ENCODE data around the gene CTBP2.

The CTBP2 gene

DNA sequence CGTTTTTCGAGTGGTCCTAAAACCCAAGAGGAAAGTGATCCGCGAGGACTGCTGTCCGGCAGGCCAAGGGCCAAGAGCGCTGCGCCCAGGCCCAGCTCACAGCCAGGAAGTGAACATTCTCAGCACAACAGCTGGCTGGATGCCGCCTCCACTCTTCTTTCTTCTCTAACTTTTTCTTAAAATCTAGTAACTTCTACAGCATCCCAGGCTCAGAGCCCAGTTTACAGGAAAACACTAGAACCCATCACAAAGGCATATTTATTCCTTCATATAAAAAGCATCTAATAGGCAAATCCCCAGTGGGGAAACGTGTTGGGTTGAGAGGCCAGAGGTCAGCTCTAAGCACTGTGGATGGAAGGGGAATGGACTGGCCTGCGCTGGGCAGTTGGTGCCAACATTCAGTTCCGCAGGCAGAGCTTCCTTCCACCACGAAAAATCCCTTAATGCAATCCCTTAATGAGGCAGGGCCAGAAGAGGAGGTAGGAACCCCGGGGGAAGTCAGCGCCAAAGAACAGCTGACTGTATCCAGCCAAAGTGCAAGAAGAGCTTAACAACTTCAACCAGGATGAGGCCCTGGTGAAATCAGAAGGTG is 143.7 kb downstream of the CTBP2 start:
- DNase-seq (ENCODE audit: low read depth): peak; percentile 49
- no peak overlapping the region for H3K4me3 ChIP-seq (ENCODE audit: control insufficient read depth, low read depth, low read length)
- TF ChIP-seq CTCF (conservative IDR thresholded peaks at IDR 0.05; ENCODE audit: control insufficient read depth, insufficient read depth, low read depth, low read length): no peak

- H3K4me3 ChIP-seq (ENCODE audit: control insufficient read depth, low read depth, low read length): no peak overlapping the region
- DNase-seq (ENCODE audit: low read depth): no peak
- no peak for TF ChIP-seq CTCF (conservative IDR thresholded peaks at IDR 0.05; ENCODE audit: control insufficient read depth, insufficient read depth, low read depth, low read length)
Measured at GRCh38 chr10:125016123-125016522, 144.2 kb downstream of the CTBP2 start.

DNA sequence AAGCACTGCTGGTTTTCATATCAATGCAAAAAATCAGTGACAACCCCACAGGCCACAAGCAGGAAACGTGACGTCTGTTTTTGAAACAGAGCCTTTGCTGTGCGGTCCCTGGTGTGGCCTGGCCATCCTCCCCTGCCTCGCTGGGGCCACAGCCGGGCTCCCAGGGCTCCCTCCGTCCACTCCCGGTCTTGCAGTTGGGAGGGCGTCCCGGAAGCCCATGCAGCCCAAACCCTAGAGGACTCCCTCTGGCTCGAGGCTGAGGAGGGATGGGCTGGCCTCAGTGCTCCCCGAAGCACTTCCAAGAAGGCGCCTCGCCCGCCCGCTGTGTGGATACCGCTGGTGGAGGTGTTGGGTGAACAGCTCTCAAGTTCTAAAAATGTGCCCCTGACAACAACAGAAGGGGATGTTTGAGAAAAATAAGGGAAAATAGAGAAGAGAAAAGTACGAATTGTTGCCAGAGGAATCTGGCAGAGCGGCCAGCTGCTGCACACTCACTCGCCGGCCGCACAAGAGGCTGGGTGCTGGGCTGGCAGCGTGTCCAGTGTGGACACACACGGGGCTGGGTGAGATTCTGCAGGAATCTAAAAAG is 144.9 kb downstream of the CTBP2 start:
- no peak for TF ChIP-seq CTCF (conservative IDR thresholded peaks at IDR 0.05; ENCODE audit: control insufficient read depth, insufficient read depth, low read depth, low read length)
- H3K4me3 ChIP-seq (ENCODE audit: control insufficient read depth, low read depth, low read length): no peak overlapping the region
- no peak for DNase-seq (ENCODE audit: low read depth)

- TF ChIP-seq CTCF (conservative IDR thresholded peaks at IDR 0.05; ENCODE audit: control insufficient read depth, insufficient read depth, low read depth, low read length): no peak
- no peak overlapping the region for H3K4me3 ChIP-seq (ENCODE audit: control insufficient read depth, low read depth, low read length)
- no peak for DNase-seq (ENCODE audit: low read depth)
Measured at GRCh38 chr10:125014836-125015355, 145.5 kb downstream of the CTBP2 start.

- no peak for DNase-seq (ENCODE audit: low read depth)
Measured at GRCh38 chr10:125014086-125014830, 146.1 kb downstream of the CTBP2 start.

DNA sequence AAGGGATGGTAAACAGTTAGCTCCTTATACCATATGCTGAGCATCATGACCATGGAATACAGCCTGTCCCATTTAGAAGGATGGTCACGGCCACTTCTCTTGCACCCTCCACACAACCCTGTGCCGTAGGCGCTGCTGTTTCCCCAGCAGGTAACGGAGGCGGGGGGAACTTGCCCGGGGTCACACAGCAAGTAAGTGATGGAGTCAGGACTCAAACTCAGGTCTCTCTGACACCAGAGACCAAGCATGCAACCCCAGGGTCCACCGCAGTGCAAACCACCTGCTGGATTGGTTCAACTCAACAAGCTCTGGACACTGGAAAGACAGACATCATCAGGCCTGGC is 146.9 kb downstream of the CTBP2 start:
- DNase-seq (ENCODE audit: low read depth): no peak
- TF ChIP-seq CTCF (conservative IDR thresholded peaks at IDR 0.05; ENCODE audit: control insufficient read depth, insufficient read depth, low read depth, low read length): no peak

More at GRCh38 chr10:125014086-125014830, 146.1 kb downstream of the CTBP2 start:
- H3K4me3 ChIP-seq (ENCODE audit: control insufficient read depth, low read depth, low read length): no peak overlapping the region
- TF ChIP-seq CTCF (conservative IDR thresholded peaks at IDR 0.05; ENCODE audit: control insufficient read depth, insufficient read depth, low read depth, low read length): no peak

More for the DNA sequence above, 146.9 kb downstream of the CTBP2 start:
- H3K4me3 ChIP-seq (ENCODE audit: control insufficient read depth, low read depth, low read length): no peak overlapping the region

Data from fibroblast of mammary gland (primary cell).